HEK293T (cell line): ENCODE measurements around the gene HSPA4L.

Experiments used
- BHLHE40 ChIP-seq: fragments of 450-650 bp; IDR thresholded peaks from 2 replicates; pipeline ENCODE4 v1.6.1; 2016; ENCODE audit warnings: mild to moderate bottlenecking, moderate library complexity, borderline replicate concordance
- ELF4 ChIP-seq: fragments of 450-650 bp; IDR thresholded peaks from 2 replicates; pipeline ENCODE4 v1.6.1; 2017; ENCODE audit warnings: antibody characterized with exemption
- FOXA1 ChIP-seq: fragments of 450-650 bp; IDR thresholded peaks from 2 replicates; pipeline ENCODE4 v1.6.1; 2016; ENCODE audit warnings: mild to moderate bottlenecking
- FOXM1 ChIP-seq: fragments of 450-650 bp; IDR thresholded peaks from 2 replicates; pipeline ENCODE4 v1.6.1; 2017; ENCODE audit warnings: mild to moderate bottlenecking, borderline replicate concordance
- L3MBTL2 ChIP-seq: fragments of 450-650 bp; conservative IDR thresholded peaks from 2 replicates; pipeline ENCODE4 v1.6.1; 2016; ENCODE audit warnings: mild to moderate bottlenecking
- LEF1 ChIP-seq: fragments of 450-650 bp; IDR thresholded peaks from 2 replicates; pipeline ENCODE4 v1.6.1; 2017; ENCODE audit warnings: mild to moderate bottlenecking, borderline replicate concordance
- NFRKB ChIP-seq: fragments of 450-650 bp; IDR thresholded peaks from 2 replicates; pipeline ENCODE4 v1.6.1; 2016; ENCODE audit warnings: mild to moderate bottlenecking, moderate library complexity
- PKNOX1 ChIP-seq: fragments of 450-650 bp; IDR thresholded peaks from 2 replicates; pipeline ENCODE4 v1.6.1; 2016
- SP1 ChIP-seq: fragments of 450-650 bp; IDR thresholded peaks from 2 replicates; pipeline ENCODE4 v1.6.1; 2017
- SUZ12 ChIP-seq: fragments of 450-650 bp; IDR thresholded peaks from 2 replicates; pipeline ENCODE4 v1.6.1; 2016; ENCODE audit warnings: mild to moderate bottlenecking
- TARDBP ChIP-seq: fragments of 450-650 bp; IDR thresholded peaks from 2 replicates; pipeline ENCODE4 v1.6.1; 2016
- ZNF384 ChIP-seq: fragments of 450-650 bp; IDR thresholded peaks from 2 replicates; pipeline ENCODE4 v1.6.1; 2016

GRCh38 chr4:127888559-127888958 is 106.4 kb downstream of the HSPA4L start:
- TF ChIP-seq ELF4, result no peak
- no peak for TF ChIP-seq LEF1
- no peak for TF ChIP-seq PKNOX1
- no peak for TF ChIP-seq NFRKB
- no peak for TF ChIP-seq ZNF384
- no peak for TF ChIP-seq TARDBP
- TF ChIP-seq SUZ12, result no peak
- no peak for TF ChIP-seq FOXM1
- TF ChIP-seq SP1, result no peak
- no peak for TF ChIP-seq BHLHE40
- TF ChIP-seq L3MBTL2, result no peak
- no peak for TF ChIP-seq FOXA1
